ENCODE data around the gene JADE2.

The JADE2 gene

GRCh38 chr5:134502259-134502658, 23.2 kb upstream of the JADE2 start:
- H3K4me1 ChIP-seq: no peaks in the 10 kb centered on the region

GRCh38 chr5:134503088-134503936, 22.2 kb upstream of the JADE2 start:
- H3K4me1 ChIP-seq: no peaks in the 10 kb centered on the region
- H3K27me3 ChIP-seq (ENCODE audit: low read depth): no peaks in the 10 kb centered on the region
- H3K4me3 ChIP-seq: no peak overlapping the region
- H3K36me3 ChIP-seq (replicated peaks): no peaks in the 10 kb centered on the region
- in situ Hi-C loops (cut with MboI; ENCODE audit: low sequenced_read_pairs): no loop called here
- no peaks in the 10 kb centered on the region for H3K9me3 ChIP-seq
- no peak for DNase-seq (ENCODE audit: low spot score in 2 of 2)

More at GRCh38 chr5:134502259-134502658, 23.2 kb upstream of the JADE2 start:
- H3K9me3 ChIP-seq: no peaks in the 10 kb centered on the region
- no peaks in the 10 kb centered on the region for H3K27me3 ChIP-seq (ENCODE audit: low read depth)
- DNase-seq (ENCODE audit: low spot score in 2 of 2): no peak
- no peaks in the 10 kb centered on the region for H3K36me3 ChIP-seq (replicated peaks)
- no peak overlapping the region for H3K4me3 ChIP-seq
- in situ Hi-C loops (cut with MboI; ENCODE audit: low sequenced_read_pairs): no loop called here

GRCh38 chr5:134503937-134504437, 21.5 kb upstream of the JADE2 start:
- DNase-seq (ENCODE audit: low spot score in 2 of 2): no peak
- Histone ChIP-seq H3K27me3 (ENCODE audit: low read depth) (no peaks in the 10 kb centered on the region), H3K4me3 (no peak overlapping the region), H3K36me3 (replicated peaks) (no peaks in the 10 kb centered on the region), H3K4me1 (no peaks in the 10 kb centered on the region), H3K9me3 (no peaks in the 10 kb centered on the region)
- in situ Hi-C loops (cut with MboI; ENCODE audit: low sequenced_read_pairs): no loop called here

GRCh38 chr5:134504629-134505300, 20.7 kb upstream of the JADE2 start:
- Histone ChIP-seq H3K9me3 (no peaks in the 10 kb centered on the region), H3K27me3 (ENCODE audit: low read depth) (no peaks in the 10 kb centered on the region), H3K36me3 (replicated peaks) (no peaks in the 10 kb centered on the region), H3K4me3 (no peak overlapping the region), H3K4me1 (no peaks in the 10 kb centered on the region)
- in situ Hi-C loops (cut with MboI; ENCODE audit: low sequenced_read_pairs): no loop called here
- no peak for DNase-seq (ENCODE audit: low spot score in 2 of 2)

GRCh38 chr5:134506054-134507039, 19.1 kb upstream of the JADE2 start:
- in situ Hi-C loops (cut with MboI; ENCODE audit: low sequenced_read_pairs): no loop called here
- no peak overlapping the region for H3K4me3 ChIP-seq
- no peak for DNase-seq (ENCODE audit: low spot score in 2 of 2)

GRCh38 chr5:134507452-134507851, 18.0 kb upstream of the JADE2 start:
- Histone ChIP-seq H3K9me3 (no peaks in the 10 kb centered on the region), H3K4me3 (no peak overlapping the region), H3K4me1 (no peaks in the 10 kb centered on the region), H3K36me3 (replicated peaks) (no peaks in the 10 kb centered on the region), H3K27me3 (ENCODE audit: low read depth) (no peaks in the 10 kb centered on the region)
- in situ Hi-C loops (cut with MboI; ENCODE audit: low sequenced_read_pairs): no loop called here
- DNase-seq (ENCODE audit: low spot score in 2 of 2): no peak

More at GRCh38 chr5:134506054-134507039, 19.1 kb upstream of the JADE2 start:
- Histone ChIP-seq H3K36me3 (replicated peaks) (no peaks in the 10 kb centered on the region), H3K4me1 (no peaks in the 10 kb centered on the region), H3K27me3 (ENCODE audit: low read depth) (no peaks in the 10 kb centered on the region), H3K9me3 (no peaks in the 10 kb centered on the region)

- no peak for DNase-seq (ENCODE audit: low spot score in 2 of 2)
- in situ Hi-C loops (cut with MboI; ENCODE audit: low sequenced_read_pairs): no loop called here
- no peaks in the 10 kb centered on the region for H3K36me3 ChIP-seq (replicated peaks)
- no peaks in the 10 kb centered on the region for H3K9me3 ChIP-seq
- no peak overlapping the region for H3K4me3 ChIP-seq
- H3K27me3 ChIP-seq (ENCODE audit: low read depth): no peaks in the 10 kb centered on the region
- H3K4me1 ChIP-seq: no peaks in the 10 kb centered on the region
Measured at GRCh38 chr5:134508521-134509195, 16.8 kb upstream of the JADE2 start.

- H3K4me1 ChIP-seq: no peaks in the 10 kb centered on the region; the same call in 1 of the 2 replicates
- DNase-seq (ENCODE audit: low spot score in 2 of 2): no peak
- no peaks in the 10 kb centered on the region for H3K27me3 ChIP-seq (ENCODE audit: low read depth)
- H3K9me3 ChIP-seq: no peaks in the 10 kb centered on the region
- H3K4me3 ChIP-seq: no peak overlapping the region
- H3K36me3 ChIP-seq (replicated peaks): no peaks in the 10 kb centered on the region
- in situ Hi-C loops (cut with MboI; ENCODE audit: low sequenced_read_pairs): no loop called here
Measured at GRCh38 chr5:134509308-134510040, 16.0 kb upstream of the JADE2 start.

- no peaks in the 10 kb centered on the region for H3K36me3 ChIP-seq (replicated peaks)
- no peaks in the 10 kb centered on the region for H3K27me3 ChIP-seq (ENCODE audit: low read depth)
- no peaks in the 10 kb centered on the region for H3K9me3 ChIP-seq
- in situ Hi-C loops (cut with MboI; ENCODE audit: low sequenced_read_pairs): no loop called here
- no peak for DNase-seq (ENCODE audit: low spot score in 2 of 2)
- H3K4me3 ChIP-seq: no peak overlapping the region
- no peaks in the 10 kb centered on the region; the same call in 1 of the 2 replicates for H3K4me1 ChIP-seq
Measured at GRCh38 chr5:134510970-134511795, 14.3 kb upstream of the JADE2 start.

GRCh38 chr5:134511796-134512660, 13.4 kb upstream of the JADE2 start:
- Histone ChIP-seq H3K36me3 (replicated peaks) (no peaks in the 10 kb centered on the region), H3K4me1 (no peaks in the 10 kb centered on the region; the same call in 1 of the 2 replicates), H3K9me3 (no peaks in the 10 kb centered on the region), H3K27me3 (ENCODE audit: low read depth) (no peaks in the 10 kb centered on the region), H3K4me3 (no peak overlapping the region)
- in situ Hi-C loops (cut with MboI; ENCODE audit: low sequenced_read_pairs): no loop called here
- DNase-seq (ENCODE audit: low spot score in 2 of 2): peak in 1 of 2 experiments; percentile 22

GRCh38 chr5:134512661-134512999, 12.8 kb upstream of the JADE2 start:
- in situ Hi-C loops (cut with MboI; ENCODE audit: low sequenced_read_pairs): no loop called here
- Histone ChIP-seq H3K27me3 (ENCODE audit: low read depth) (no peaks in the 10 kb centered on the region), H3K4me3 (no peak overlapping the region), H3K36me3 (replicated peaks) (no peaks in the 10 kb centered on the region), H3K9me3 (no peaks in the 10 kb centered on the region), H3K4me1 (no peaks in the 10 kb centered on the region; the same call in 1 of the 2 replicates)
- no peak for DNase-seq (ENCODE audit: low spot score in 2 of 2)
